Stomach (tissue), 4 donors: ENCODE measurements around the gene EIF4G1.

Experiments used
- EP300 ChIP-seq: sonication (generic); formaldehyde crosslinking; IDR thresholded peaks from one replicate; pipeline ENCODE4 v1.6.1; 2017; ENCODE audit warnings: antibody characterized with exemption
- POLR2A ChIP-seq, 4 donors: fragments of 450-650 bp; IDR thresholded peaks; one replicate each; pipeline ENCODE4 v1.6.1; 2016; ENCODE audit warnings: antibody characterized with exemption in 4 of 4, control low read depth in 2 of 4, mild to moderate bottlenecking in 1 of 4, moderate library complexity in 1 of 4
- POLR2AphosphoS5 ChIP-seq, 3 donors: sonication (generic); formaldehyde crosslinking; IDR thresholded peaks; one replicate each; pipeline ENCODE4 v1.6.1; 2016; ENCODE audit warnings: antibody characterized with exemption in 3 of 3
- TF ChIP-seq, protein P1 (sequence below), 7 experiments: fragments of 450-650 bp in 4 of 7; fragments of 200-600 bp in 3 of 7; sonication (generic) in 3 of 7; IDR thresholded peaks; one replicate each; pipeline ENCODE4 v1.5.1; 2016 to 2019; ENCODE audit warnings: antibody characterized with exemption in 7 of 7, control low read depth in 2 of 7, mild to moderate bottlenecking in 1 of 7

DNA sequence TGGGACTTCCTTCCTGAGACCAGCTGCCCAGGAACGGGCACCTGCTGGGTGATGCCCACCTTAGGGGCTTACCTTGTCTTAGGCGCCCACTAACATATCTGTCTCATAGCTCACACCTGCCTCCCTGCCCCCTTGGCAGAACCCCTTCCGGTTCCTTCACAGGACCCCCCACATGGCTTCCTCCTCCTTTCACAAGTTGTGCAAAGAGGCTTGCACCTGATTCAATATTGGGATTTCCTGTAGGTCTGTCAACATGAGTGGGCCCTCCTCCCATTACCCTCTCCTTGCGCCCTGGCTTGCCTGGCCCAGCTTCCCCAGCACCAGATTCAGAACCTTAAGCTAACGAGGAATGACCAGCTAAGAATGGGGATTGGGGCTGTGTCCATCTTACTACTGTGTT lies 63.0 kb downstream of the EIF4G1 start:
- TF ChIP-seq EP300, result no peak
- TF ChIP-seq, protein P1, sequence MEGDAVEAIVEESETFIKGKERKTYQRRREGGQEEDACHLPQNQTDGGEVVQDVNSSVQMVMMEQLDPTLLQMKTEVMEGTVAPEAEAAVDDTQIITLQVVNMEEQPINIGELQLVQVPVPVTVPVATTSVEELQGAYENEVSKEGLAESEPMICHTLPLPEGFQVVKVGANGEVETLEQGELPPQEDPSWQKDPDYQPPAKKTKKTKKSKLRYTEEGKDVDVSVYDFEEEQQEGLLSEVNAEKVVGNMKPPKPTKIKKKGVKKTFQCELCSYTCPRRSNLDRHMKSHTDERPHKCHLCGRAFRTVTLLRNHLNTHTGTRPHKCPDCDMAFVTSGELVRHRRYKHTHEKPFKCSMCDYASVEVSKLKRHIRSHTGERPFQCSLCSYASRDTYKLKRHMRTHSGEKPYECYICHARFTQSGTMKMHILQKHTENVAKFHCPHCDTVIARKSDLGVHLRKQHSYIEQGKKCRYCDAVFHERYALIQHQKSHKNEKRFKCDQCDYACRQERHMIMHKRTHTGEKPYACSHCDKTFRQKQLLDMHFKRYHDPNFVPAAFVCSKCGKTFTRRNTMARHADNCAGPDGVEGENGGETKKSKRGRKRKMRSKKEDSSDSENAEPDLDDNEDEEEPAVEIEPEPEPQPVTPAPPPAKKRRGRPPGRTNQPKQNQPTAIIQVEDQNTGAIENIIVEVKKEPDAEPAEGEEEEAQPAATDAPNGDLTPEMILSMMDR (IDR thresholded peaks at IDR 0.05), result no peak
- TF ChIP-seq POLR2AphosphoS5 (IDR thresholded peaks at IDR 0.05), result no peak
- TF ChIP-seq POLR2A (IDR thresholded peaks at IDR 0.05), result no peak
